Activated CD8-positive, alpha-beta T cell treated with anti-CD3 and anti-CD28 coated beads for 36 hours (primary cell): Measurements from ENCODE around the gene C1orf116. TPM values are rescaled to one million over a fixed set of nuclear protein-coding genes. Genes with fewer than 3 reads are reported as not detected.

ENCODE experiments used
- ATAC-seq: fragments of 200-7000 bp; cut with Tn5 transposase; one replicate; pipeline ENCODE4 v1.10.0; 2021; ENCODE audit warnings: mild to moderate bottlenecking, moderate library complexity
- CTCF ChIA-PET: fragments of 350-600 bp; sonication (Branson Sonifier 250); formaldehyde crosslinking; loops from one replicate; lab custom pipeline; 2021; ENCODE audit warnings: antibody characterized with exemption; lab: Charles Lee
- POLR2A ChIA-PET: fragments of 350-600 bp; sonication (Branson Sonifier 250); formaldehyde crosslinking; loops from one replicate; lab custom pipeline; 2021; ENCODE audit warnings: antibody characterized with exemption; lab: Charles Lee
- DNase-seq: peaks from one replicate; pipeline ENCODE4 v3.0.0-alpha.2; 2020
- H3K27ac Mint-ChIP-seq: one replicate; pipeline ENCODE4 v1.8.0; 2021; ENCODE audit warnings: mild to moderate bottlenecking, mixed read lengths
- H3K27me3 Mint-ChIP-seq: one replicate; pipeline ENCODE4 v1.8.0; 2021; ENCODE audit warnings: mixed read lengths
- H3K36me3 Mint-ChIP-seq: one replicate; pipeline ENCODE4 v1.8.0; 2021; ENCODE audit warnings: low read depth, mixed read lengths
- H3K4me1 Mint-ChIP-seq: one replicate; pipeline ENCODE4 v1.8.0; 2021; ENCODE audit warnings: low read depth, mixed read lengths
- H3K4me3 Mint-ChIP-seq: one replicate; pipeline ENCODE4 v1.8.0; 2021; ENCODE audit warnings: mild to moderate bottlenecking, moderate library complexity, mixed read lengths
- H3K9me3 Mint-ChIP-seq: one replicate; pipeline ENCODE4 v1.8.0; 2021; ENCODE audit warnings: mixed read lengths
- intact Hi-C: fragments of 100-400 bp; cut with micrococcal nuclease; formaldehyde crosslinking; loops from one replicate; pipeline ENCODE4 v1.10.0; 2022
- total RNA-seq, 2 experiments: library from RNA; stranded (reverse); gene quantifications; one replicate each; pipeline ENCODE4 v1.2.3, GENCODE V29; 2021
- TF ChIP-seq, protein P1 (sequence below): fragments of 200-600 bp; IDR thresholded peaks from one replicate; pipeline ENCODE4 v1.8.0; 2022; ENCODE audit warnings: antibody characterized with exemption, mild to moderate bottlenecking

The C1orf116 gene
- total RNA-seq, 2 experiments from 2014 or later = 0.07 to 0.13 TPM

DNA sequence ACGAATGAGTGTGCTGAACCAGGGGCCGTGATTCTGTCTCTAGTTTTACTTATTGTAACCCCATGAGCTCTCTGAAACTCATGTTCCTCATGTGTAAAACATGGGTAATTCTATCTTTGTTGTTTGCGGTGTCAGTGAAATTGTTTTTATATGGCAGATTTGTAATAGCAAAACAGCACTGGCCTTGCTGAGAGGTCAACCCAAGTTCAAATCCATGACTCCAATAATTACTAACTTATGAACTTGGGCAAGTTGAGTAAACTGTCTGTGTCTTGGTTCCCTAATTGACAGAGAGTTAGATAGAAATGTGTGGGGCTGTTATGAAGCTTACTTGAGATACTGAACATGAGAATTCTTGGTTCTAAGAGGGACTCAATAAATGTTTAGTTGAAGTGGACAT lies 17.8 kb downstream of the C1orf116 start:
- ATAC-seq = no peak
- Mint-ChIP-seq H3K27me3 (peaks cover 12% of the 10 kb centered on the region), H3K36me3 (no peaks in the 10 kb centered on the region), H3K27ac (no peak overlapping the region), H3K9me3 (no peaks in the 10 kb centered on the region), H3K4me3 (no peak overlapping the region), H3K4me1 (peaks cover 3% of the 10 kb centered on the region)
- ChIA-PET CTCF (interaction anchor here (0.9 to 3.7 kb wide), 4 partner anchors 8 to 35 kb away, joined by 3 to 26 read pairs (median 8); no protein-coding TSS in a partner anchor), POLR2A (interaction anchor here (0.8 kb wide), 1 partner anchor 477 kb away, joined by 4 read pairs; no protein-coding TSS in a partner anchor)
- DNase-seq = no peak
- intact Hi-C loops = no loop called here
- TF ChIP-seq, protein P1, sequence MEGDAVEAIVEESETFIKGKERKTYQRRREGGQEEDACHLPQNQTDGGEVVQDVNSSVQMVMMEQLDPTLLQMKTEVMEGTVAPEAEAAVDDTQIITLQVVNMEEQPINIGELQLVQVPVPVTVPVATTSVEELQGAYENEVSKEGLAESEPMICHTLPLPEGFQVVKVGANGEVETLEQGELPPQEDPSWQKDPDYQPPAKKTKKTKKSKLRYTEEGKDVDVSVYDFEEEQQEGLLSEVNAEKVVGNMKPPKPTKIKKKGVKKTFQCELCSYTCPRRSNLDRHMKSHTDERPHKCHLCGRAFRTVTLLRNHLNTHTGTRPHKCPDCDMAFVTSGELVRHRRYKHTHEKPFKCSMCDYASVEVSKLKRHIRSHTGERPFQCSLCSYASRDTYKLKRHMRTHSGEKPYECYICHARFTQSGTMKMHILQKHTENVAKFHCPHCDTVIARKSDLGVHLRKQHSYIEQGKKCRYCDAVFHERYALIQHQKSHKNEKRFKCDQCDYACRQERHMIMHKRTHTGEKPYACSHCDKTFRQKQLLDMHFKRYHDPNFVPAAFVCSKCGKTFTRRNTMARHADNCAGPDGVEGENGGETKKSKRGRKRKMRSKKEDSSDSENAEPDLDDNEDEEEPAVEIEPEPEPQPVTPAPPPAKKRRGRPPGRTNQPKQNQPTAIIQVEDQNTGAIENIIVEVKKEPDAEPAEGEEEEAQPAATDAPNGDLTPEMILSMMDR = no peak

DNA sequence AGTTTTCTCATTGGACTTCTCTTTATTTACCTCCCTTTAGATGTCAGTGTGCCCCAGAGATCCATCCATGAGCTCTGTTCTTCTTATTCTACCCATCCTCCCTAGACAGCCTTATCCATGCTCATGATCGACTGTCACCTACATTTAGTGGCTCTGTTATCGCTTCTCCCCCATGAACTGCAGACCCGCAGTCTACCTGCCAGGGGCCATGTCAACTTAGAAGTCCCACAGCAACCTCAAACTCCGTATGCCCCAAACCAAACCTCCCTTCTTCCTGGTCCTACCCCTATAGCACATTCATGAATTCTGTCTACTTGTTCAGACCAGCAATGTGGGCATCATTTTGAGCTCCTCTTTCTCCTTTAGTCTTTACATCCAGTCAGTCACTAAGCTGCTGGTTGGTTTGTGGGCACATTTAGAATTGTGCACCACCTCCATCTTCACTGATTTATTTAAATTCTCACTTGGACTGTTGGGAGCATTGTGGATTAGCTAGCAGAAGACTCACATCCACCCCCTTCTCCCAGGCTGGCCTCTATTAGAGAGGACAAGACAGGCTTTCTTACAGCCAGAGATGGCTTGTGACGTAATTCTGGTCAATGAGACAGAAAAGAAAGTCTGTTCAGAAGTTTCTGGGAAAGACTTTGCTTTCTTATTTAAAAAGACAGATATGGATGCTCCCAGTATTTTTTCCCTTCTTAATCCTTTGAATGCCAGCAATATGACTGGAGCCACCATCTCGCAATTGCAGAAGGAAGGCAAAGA lies 19.1 kb downstream of the C1orf116 start:
- intact Hi-C loops = no loop called here
- H3K36me3 Mint-ChIP-seq = no peaks in the 10 kb centered on the region
- TF ChIP-seq, protein P1 = no peak
- H3K4me1 Mint-ChIP-seq = peaks cover 3% of the 10 kb centered on the region
- no peaks in the 10 kb centered on the region for H3K9me3 Mint-ChIP-seq
- H3K27me3 Mint-ChIP-seq = peaks cover 12% of the 10 kb centered on the region
- ChIA-PET CTCF (interaction anchor here (1.1 to 3.7 kb wide), 3 partner anchors 9 to 78 kb away, joined by 3 to 26 read pairs (median 12); no protein-coding TSS in a partner anchor), POLR2A (no interaction called here)
- ATAC-seq (no peak), DNase-seq (no peak)
- no peak overlapping the region for H3K27ac Mint-ChIP-seq
- no peak overlapping the region for H3K4me3 Mint-ChIP-seq

DNA sequence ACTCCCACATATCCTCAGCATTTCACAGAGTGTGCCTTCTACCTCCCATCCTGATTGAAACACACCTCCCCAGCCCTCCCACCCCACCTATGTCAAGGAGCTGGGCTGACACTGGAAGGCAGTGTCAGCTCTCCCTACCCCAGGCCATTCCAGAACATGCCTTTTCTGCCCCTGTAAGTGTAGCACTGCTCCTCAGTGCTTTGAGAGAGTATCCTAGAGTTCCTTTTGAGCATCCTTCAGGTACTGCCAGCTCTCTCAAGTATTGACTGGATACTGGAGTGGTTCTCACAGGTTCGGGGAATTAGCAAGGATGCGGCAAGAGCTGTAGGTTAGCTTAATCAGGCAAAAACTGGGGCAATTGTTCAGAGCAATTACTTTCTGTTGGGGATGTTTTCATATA lies 21.8 kb downstream of the C1orf116 start:
- POLR2A ChIA-PET = no interaction called here
- TF ChIP-seq, protein P1 = no peak
- H3K27me3 Mint-ChIP-seq = peaks cover 11% of the 10 kb centered on the region
- no peak overlapping the region for H3K4me3 Mint-ChIP-seq
- no peak for ATAC-seq
- no peak for DNase-seq
- intact Hi-C loops = no loop called here
- H3K4me1 Mint-ChIP-seq = no peaks in the 10 kb centered on the region
- CTCF ChIA-PET = interaction anchor here (0.9 to 1.1 kb wide), 2 partner anchors 19 to 489 kb away, joined by 3 read pairs; no protein-coding TSS in a partner anchor
- H3K36me3 Mint-ChIP-seq = no peaks in the 10 kb centered on the region
- no peak overlapping the region for H3K27ac Mint-ChIP-seq
- H3K9me3 Mint-ChIP-seq = no peaks in the 10 kb centered on the region

DNA sequence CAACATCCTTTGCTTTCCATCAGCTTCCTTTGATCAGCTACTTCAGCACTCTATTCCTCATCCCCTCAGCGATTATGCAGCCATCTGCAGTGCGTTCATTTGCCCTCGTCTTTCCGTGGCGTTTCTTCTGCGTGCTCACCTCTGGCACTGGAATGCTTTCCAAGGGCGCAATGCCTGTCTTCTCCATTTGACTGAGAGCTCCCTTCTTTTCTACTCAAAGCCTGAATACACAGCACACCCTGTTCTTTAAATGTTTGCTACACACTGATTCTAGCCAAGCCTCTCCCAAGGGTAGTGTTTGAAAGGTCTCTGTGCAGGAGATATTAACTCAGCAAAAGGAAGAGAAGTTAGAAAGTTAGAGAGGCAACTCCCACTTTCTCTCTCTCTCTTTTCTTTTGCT lies 22.6 kb downstream of the C1orf116 start:
- no peaks in the 10 kb centered on the region for H3K36me3 Mint-ChIP-seq
- ChIA-PET CTCF (no interaction called here), POLR2A (no interaction called here)
- no peak for ATAC-seq
- H3K9me3 Mint-ChIP-seq = no peaks in the 10 kb centered on the region
- no peak overlapping the region for H3K4me3 Mint-ChIP-seq
- DNase-seq = no peak
- TF ChIP-seq, protein P1 = no peak
- H3K27ac Mint-ChIP-seq = no peak overlapping the region
- peaks cover 13% of the 10 kb centered on the region for H3K27me3 Mint-ChIP-seq
- no peaks in the 10 kb centered on the region for H3K4me1 Mint-ChIP-seq
- intact Hi-C loops = no loop called here

DNA sequence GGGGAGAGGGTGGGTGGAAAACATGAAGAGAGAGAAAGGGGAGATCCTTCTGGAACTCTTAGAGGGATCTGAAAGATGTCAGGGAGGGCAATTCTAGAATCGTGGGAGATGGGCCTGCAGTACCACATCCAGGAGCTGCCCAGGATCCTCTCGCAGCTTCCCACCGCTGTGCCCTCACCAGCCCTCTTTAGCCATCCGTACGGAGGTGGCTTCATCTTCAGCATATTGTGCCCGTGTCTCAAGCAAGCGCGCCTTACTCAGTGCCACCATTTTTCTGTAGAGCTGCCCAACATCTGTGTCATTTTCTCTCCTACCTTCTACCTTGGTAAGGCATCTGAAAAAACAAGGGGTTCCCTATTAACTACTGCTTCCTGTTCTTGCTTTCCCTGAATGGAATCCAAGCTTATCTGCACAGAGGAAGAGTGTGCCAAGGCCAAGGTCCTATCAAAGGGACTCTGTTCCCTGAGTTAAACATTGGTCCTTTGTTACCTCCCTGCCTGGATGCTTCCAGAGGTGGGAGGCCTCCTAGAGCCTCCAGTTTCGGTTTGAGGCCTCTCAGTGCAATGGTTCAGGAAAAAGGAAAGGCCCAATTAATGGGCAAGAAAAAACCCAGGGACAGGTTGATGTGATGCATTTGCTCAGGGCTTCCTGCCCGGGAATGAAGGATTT lies 23.2 kb downstream of the C1orf116 start:
- POLR2A ChIA-PET = no interaction called here
- no peaks in the 10 kb centered on the region for H3K36me3 Mint-ChIP-seq
- H3K4me1 Mint-ChIP-seq = no peaks in the 10 kb centered on the region
- peaks cover 13% of the 10 kb centered on the region for H3K27me3 Mint-ChIP-seq
- TF ChIP-seq, protein P1 = no peak
- H3K4me3 Mint-ChIP-seq = no peak overlapping the region
- no peak for DNase-seq
- ATAC-seq = no peak
- CTCF ChIA-PET = no interaction called here
- H3K27ac Mint-ChIP-seq = no peak overlapping the region
- no peaks in the 10 kb centered on the region for H3K9me3 Mint-ChIP-seq
- intact Hi-C loops = no loop called here
